Measurements from ENCODE around the gene NRXN3.

DNA sequence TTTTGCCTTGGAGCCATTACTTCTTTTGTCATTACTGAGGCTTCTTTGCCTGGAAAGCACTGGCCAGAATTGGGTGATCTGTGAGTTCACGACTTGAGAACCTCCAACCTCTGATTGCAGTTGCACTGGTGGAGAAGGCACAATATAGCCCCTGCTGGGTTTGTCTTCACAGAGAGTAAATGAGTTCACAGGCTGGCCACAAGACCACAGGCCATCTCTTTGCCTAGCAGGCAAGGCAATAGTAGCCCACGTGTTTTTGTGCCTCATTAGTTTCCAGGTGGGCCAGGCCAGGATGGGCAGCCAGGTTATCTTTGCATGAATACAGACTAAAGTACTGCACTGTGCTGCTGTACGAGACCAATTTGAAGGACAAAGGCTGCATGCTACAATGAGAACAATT, 468.8 kb downstream of the NRXN3 start:
- TF ChIP-seq, protein P1, sequence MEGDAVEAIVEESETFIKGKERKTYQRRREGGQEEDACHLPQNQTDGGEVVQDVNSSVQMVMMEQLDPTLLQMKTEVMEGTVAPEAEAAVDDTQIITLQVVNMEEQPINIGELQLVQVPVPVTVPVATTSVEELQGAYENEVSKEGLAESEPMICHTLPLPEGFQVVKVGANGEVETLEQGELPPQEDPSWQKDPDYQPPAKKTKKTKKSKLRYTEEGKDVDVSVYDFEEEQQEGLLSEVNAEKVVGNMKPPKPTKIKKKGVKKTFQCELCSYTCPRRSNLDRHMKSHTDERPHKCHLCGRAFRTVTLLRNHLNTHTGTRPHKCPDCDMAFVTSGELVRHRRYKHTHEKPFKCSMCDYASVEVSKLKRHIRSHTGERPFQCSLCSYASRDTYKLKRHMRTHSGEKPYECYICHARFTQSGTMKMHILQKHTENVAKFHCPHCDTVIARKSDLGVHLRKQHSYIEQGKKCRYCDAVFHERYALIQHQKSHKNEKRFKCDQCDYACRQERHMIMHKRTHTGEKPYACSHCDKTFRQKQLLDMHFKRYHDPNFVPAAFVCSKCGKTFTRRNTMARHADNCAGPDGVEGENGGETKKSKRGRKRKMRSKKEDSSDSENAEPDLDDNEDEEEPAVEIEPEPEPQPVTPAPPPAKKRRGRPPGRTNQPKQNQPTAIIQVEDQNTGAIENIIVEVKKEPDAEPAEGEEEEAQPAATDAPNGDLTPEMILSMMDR (IDR thresholded peaks at IDR 0.05): no peak
- TF ChIP-seq EZH2 (IDR thresholded peaks at IDR 0.05; ENCODE audit: borderline replicate concordance, insufficient read depth, low read depth, low read length, poor library complexity, severe bottlenecking): no peak
